ENCODE measurements around the gene COL5A2. TPM values are rescaled to one million over a fixed set of nuclear protein-coding genes. Genes with fewer than 3 reads are reported as not detected.

Gene COL5A2
- total RNA-seq, 6 donors from 2014 or later, result 9.0 to 42.7 (median 26.8) TPM

DNA sequence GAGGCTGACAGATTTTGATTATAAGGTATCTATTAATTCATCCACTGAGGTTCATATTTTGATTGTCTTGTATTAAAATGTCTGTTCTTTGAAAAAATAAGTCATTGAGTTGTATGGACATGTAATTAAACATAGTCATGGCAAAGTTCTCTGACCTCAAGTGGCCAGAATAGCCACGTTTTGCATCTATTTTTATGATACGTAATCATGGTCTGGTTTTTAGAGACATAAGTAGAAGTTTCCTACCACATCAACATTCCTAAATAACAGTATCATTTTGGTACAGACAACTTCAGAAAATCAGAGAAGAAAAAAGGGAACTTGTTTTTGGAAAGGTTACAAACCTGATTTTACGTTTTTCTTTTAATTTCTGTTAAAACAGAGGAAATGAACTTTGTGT is 47.6 kb downstream of the COL5A2 start:
- 56 to 68% methylated on average over 3 of the region's 3 CpGs for WGBS, 2 donors
- Histone ChIP-seq H3K27ac (no peak overlapping the region), H3K4me3 (no peak overlapping the region), H3K36me3 (no peaks in the 10 kb centered on the region), H3K9me3 (no peaks in the 10 kb centered on the region), H3K4me1 (no peaks in the 10 kb centered on the region), H3K27me3 (no peaks in the 10 kb centered on the region)
- DNase-seq, result no peak
- TF ChIP-seq, protein P1, sequence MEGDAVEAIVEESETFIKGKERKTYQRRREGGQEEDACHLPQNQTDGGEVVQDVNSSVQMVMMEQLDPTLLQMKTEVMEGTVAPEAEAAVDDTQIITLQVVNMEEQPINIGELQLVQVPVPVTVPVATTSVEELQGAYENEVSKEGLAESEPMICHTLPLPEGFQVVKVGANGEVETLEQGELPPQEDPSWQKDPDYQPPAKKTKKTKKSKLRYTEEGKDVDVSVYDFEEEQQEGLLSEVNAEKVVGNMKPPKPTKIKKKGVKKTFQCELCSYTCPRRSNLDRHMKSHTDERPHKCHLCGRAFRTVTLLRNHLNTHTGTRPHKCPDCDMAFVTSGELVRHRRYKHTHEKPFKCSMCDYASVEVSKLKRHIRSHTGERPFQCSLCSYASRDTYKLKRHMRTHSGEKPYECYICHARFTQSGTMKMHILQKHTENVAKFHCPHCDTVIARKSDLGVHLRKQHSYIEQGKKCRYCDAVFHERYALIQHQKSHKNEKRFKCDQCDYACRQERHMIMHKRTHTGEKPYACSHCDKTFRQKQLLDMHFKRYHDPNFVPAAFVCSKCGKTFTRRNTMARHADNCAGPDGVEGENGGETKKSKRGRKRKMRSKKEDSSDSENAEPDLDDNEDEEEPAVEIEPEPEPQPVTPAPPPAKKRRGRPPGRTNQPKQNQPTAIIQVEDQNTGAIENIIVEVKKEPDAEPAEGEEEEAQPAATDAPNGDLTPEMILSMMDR (IDR thresholded peaks at IDR 0.05), result no peak
- TF ChIP-seq POLR2A (IDR thresholded peaks at IDR 0.05) (no peak), EP300 (IDR thresholded peaks at IDR 0.05) (no peak), POLR2AphosphoS5 (IDR thresholded peaks at IDR 0.05) (no peak)
- ATAC-seq (ENCODE audit: low FRiP score in 2 of 2), result no peak

DNA sequence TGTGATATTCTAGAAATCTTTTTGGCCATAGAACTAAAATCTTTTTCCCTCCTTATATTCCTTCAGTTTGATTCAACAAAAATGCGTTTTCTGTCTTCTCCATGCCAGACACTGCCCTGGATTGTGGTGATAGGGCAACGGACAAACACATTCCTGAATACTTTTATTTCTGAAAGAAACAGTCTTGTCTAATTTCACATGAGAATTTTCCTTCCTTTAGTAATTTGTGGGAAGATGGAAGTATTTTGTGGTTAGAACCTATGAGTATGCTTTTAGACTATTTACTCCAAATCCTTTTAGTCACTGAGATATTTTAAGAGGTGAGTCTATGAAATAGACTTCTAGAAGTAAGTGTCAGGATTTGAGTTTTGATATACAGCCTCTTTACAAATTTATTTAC is 49.6 kb downstream of the COL5A2 start:
- Histone ChIP-seq H3K27me3 (no peaks in the 10 kb centered on the region), H3K36me3 (no peaks in the 10 kb centered on the region), H3K27ac (no peak overlapping the region), H3K9me3 (no peaks in the 10 kb centered on the region), H3K4me3 (no peak overlapping the region), H3K4me1 (no peaks in the 10 kb centered on the region)
- DNase-seq (no peak), ATAC-seq (ENCODE audit: low FRiP score in 2 of 2) (no peak)
- TF ChIP-seq POLR2A (IDR thresholded peaks at IDR 0.05), result no peak
- TF ChIP-seq, protein P1 (IDR thresholded peaks at IDR 0.05), result no peak
- no peak for TF ChIP-seq EP300 (IDR thresholded peaks at IDR 0.05)
- TF ChIP-seq POLR2AphosphoS5 (IDR thresholded peaks at IDR 0.05), result no peak
- WGBS, 2 donors, result 65 to 69% methylated on average over 2 of the region's 2 CpGs

DNA sequence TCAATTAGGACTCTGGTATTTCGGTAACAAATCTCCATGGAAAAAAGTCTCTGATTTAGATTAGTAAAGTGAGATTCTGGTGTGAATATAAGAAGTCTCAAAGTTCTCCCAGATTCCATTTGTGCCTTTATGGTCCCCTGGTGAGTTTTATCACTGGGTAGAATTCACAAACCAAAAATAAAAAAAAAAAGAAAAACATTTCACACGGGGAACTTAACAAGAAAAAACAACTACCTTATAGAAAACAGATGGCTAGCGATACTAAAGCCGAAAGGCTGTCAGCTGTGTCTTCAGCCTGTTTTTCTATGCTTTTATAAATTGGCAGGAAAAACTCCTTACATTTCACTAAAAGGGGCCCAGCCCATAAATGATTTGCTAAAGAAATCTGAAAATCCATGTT is 50.6 kb downstream of the COL5A2 start:
- DNase-seq, result no peak
- Histone ChIP-seq H3K4me1 (no peaks in the 10 kb centered on the region), H3K4me3 (no peak overlapping the region), H3K9me3 (no peaks in the 10 kb centered on the region), H3K27me3 (no peaks in the 10 kb centered on the region), H3K36me3 (no peaks in the 10 kb centered on the region), H3K27ac (no peak overlapping the region)
- no peak for ATAC-seq (ENCODE audit: low FRiP score in 2 of 2)
- 73 to 79% methylated on average over 4 of the region's 4 CpGs for WGBS, 2 donors
- TF ChIP-seq EP300 (IDR thresholded peaks at IDR 0.05) (no peak), POLR2AphosphoS5 (IDR thresholded peaks at IDR 0.05) (no peak), POLR2A (IDR thresholded peaks at IDR 0.05) (no peak)
- TF ChIP-seq, protein P1 (IDR thresholded peaks at IDR 0.05), result no peak

DNA sequence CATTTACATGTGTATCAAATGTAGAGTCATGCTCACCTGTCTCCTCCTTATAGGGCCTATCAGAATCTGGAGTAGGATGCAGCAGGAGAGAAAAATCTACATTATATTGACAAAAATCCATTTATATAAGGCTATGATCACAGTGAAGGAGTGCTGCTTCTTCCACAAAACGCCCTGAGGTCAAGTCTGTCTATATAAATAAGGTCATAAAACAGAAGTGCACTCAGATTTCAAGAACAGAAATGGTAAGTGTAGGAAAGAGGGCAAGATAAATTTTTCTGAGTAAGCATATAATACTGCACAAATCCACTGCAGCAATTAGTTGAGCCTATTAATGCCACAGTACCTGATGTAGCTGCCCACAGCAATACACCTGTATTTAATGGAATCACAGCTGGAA is 51.8 kb downstream of the COL5A2 start:
- Histone ChIP-seq H3K27ac (no peak overlapping the region), H3K27me3 (no peaks in the 10 kb centered on the region), H3K9me3 (no peaks in the 10 kb centered on the region), H3K4me3 (no peak overlapping the region), H3K36me3 (no peaks in the 10 kb centered on the region), H3K4me1 (no peaks in the 10 kb centered on the region)
- TF ChIP-seq POLR2A (IDR thresholded peaks at IDR 0.05), result no peak
- TF ChIP-seq, protein P1 (IDR thresholded peaks at IDR 0.05), result no peak
- TF ChIP-seq EP300 (IDR thresholded peaks at IDR 0.05), result no peak
- no peak for TF ChIP-seq POLR2AphosphoS5 (IDR thresholded peaks at IDR 0.05)
- WGBS, 2 donors, result 65 to 70% methylated on average over 1 of the region's 1 CpG
- no peak for ATAC-seq (ENCODE audit: low FRiP score in 2 of 2)
- DNase-seq, result no peak

DNA sequence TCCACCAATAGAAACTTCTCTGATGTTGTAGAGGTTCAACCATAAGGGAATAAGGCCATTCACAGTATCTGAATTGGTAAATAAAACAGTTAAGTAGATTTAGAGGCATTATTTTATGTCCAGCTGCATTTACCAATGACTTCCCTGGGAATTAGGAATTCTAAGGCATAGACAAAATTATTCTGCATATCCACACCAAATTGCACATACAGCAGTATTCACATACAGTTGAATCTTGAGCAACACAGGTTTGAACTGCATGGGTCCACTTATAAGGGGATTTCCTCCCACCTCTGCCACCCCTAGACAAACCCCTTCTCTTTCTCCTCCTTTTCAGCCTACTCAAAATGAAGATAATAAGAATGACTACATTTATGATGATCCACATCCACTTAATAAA is 54.4 kb downstream of the COL5A2 start:
- Histone ChIP-seq H3K27me3 (no peaks in the 10 kb centered on the region), H3K4me1 (no peaks in the 10 kb centered on the region), H3K27ac (no peak overlapping the region), H3K4me3 (no peak overlapping the region), H3K36me3 (no peaks in the 10 kb centered on the region), H3K9me3 (no peaks in the 10 kb centered on the region)
- ATAC-seq (ENCODE audit: low FRiP score in 2 of 2), result no peak
- no peak for DNase-seq
- TF ChIP-seq, protein P1 (IDR thresholded peaks at IDR 0.05), result no peak

Data from upper lobe of left lung (tissue), 6 donors.